Erythroblast (primary cell): ENCODE measurements around the gene RAB31.

Experiments used
- DNase-seq, 2 experiments: peaks; one replicate each; lab custom pipeline; 2025; lab: John Stamatoyannopoulos, UW
- GATA1 ChIP-seq: IDR thresholded peaks from 2 replicates; pipeline ENCODE4 v1.6.1; 2011; ENCODE audit warnings: low read depth, mild to moderate bottlenecking, control low read depth, low read length, moderate library complexity
- POLR2A ChIP-seq: IDR thresholded peaks from 2 replicates; pipeline ENCODE4 v1.6.1; 2011; ENCODE audit warnings: mild to moderate bottlenecking, low read length

RAB31 gene

GRCh38 chr18:9796935-9797549 is 88.9 kb downstream of the RAB31 start:
- no peak for TF ChIP-seq POLR2A
- no peak for TF ChIP-seq GATA1

GRCh38 chr18:9802175-9803062 is 94.3 kb downstream of the RAB31 start:
- TF ChIP-seq POLR2A: no peak
- TF ChIP-seq GATA1: no peak
- DNase-seq: peak; percentile 73 to 75

More at GRCh38 chr18:9796935-9797549, 88.9 kb downstream of the RAB31 start:
- peak in 1 of 2 experiments; percentile 25 for DNase-seq

- TF ChIP-seq POLR2A: no peak
- peak; percentile 88 for TF ChIP-seq GATA1
- peak; percentile 98 to 99 for DNase-seq
These were observed 95.1 kb downstream of the RAB31 start for GRCh38 chr18:9803063-9803697.

- TF ChIP-seq GATA1 (no peak), POLR2A (peak; percentile 79)
- peak; percentile 90 to 94 for DNase-seq
These were observed 95.8 kb downstream of the RAB31 start for GRCh38 chr18:9803698-9804516.

- peak; percentile 79 to 82 for DNase-seq
- TF ChIP-seq GATA1: no peak
- no peak for TF ChIP-seq POLR2A
These were observed 96.5 kb downstream of the RAB31 start for GRCh38 chr18:9804517-9805104.

GRCh38 chr18:9806905-9807304 is 98.8 kb downstream of the RAB31 start:
- TF ChIP-seq GATA1 (no peak), POLR2A (no peak)
- no peak for DNase-seq

GRCh38 chr18:9808295-9809241 is 100.5 kb downstream of the RAB31 start:
- no peak for DNase-seq
- no peak for TF ChIP-seq GATA1
- TF ChIP-seq POLR2A: no peak

- no peak for DNase-seq
- TF ChIP-seq POLR2A (no peak), GATA1 (no peak)
These were observed 101.6 kb downstream of the RAB31 start for GRCh38 chr18:9809697-9810096.

GRCh38 chr18:9810299-9810698 is 102.2 kb downstream of the RAB31 start:
- DNase-seq: no peak
- TF ChIP-seq GATA1 (no peak), POLR2A (no peak)

- DNase-seq: no peak
- no peak for TF ChIP-seq POLR2A
- no peak for TF ChIP-seq GATA1
These were observed 103.0 kb downstream of the RAB31 start for GRCh38 chr18:9810994-9811705.

- no peak for TF ChIP-seq GATA1
- TF ChIP-seq POLR2A: no peak
- peak in 1 of 2 experiments; percentile 33 for DNase-seq
These were observed 103.9 kb downstream of the RAB31 start for GRCh38 chr18:9811978-9812377.
